ENCODE data around the gene GSAP. TPM values are rescaled to one million over a fixed set of nuclear protein-coding genes. Genes with fewer than 3 reads are reported as not detected.

The GSAP gene
- total and polyA plus RNA-seq, 2 donors (not counting 1 experiment from before 2014, with no cell fraction given), result 4.4 to 21.5 TPM

DNA sequence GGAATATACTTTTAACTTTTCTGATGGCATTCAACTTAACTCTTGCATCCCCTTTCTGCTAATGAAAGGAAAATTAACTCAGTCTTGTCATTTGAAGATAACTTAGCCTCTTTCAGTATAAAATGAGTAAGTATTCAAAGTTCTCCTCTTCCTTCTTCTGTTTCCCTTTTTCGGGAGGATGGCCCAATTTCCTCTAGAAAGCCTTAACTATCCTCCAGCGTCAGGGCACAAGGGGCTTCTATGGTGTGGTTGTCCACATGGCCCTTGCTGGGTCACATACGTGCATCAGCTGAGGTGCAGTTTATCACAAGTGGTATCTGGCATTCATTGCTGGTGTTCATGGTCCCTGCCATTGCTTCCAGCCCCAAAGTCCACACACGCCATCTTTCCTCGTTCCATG is 17.8 kb upstream of the GSAP start:
- H3K9me3 ChIP-seq (ENCODE audit: control insufficient read depth, insufficient read depth, low read depth, low read length), result no peaks in the 10 kb centered on the region
- no peak overlapping the region for H3K9ac ChIP-seq (ENCODE audit: insufficient read depth, low read length)
- no peak overlapping the region for H3K4me3 ChIP-seq (replicated peaks in 1 of 4; ENCODE audit: control extremely low read depth in 1 of 4, insufficient read depth in 1 of 4, low read depth in 3 of 4, low read length in 4 of 4)
- H4K20me1 ChIP-seq (ENCODE audit: control insufficient read depth, extremely low read depth, insufficient read depth, low read length), result no peaks in the 10 kb centered on the region
- no peaks in the 10 kb centered on the region for H3K79me2 ChIP-seq (ENCODE audit: control insufficient read depth, insufficient read depth, low read length)
- H2AFZ ChIP-seq (ENCODE audit: low read length), result no peak overlapping the region
- no peak overlapping the region for H3K27ac ChIP-seq (ENCODE audit: insufficient read depth, low read length)
- no peak overlapping the region for H3K4me2 ChIP-seq (ENCODE audit: extremely low read depth, insufficient read depth, low read length)
- TF ChIP-seq, protein P1, sequence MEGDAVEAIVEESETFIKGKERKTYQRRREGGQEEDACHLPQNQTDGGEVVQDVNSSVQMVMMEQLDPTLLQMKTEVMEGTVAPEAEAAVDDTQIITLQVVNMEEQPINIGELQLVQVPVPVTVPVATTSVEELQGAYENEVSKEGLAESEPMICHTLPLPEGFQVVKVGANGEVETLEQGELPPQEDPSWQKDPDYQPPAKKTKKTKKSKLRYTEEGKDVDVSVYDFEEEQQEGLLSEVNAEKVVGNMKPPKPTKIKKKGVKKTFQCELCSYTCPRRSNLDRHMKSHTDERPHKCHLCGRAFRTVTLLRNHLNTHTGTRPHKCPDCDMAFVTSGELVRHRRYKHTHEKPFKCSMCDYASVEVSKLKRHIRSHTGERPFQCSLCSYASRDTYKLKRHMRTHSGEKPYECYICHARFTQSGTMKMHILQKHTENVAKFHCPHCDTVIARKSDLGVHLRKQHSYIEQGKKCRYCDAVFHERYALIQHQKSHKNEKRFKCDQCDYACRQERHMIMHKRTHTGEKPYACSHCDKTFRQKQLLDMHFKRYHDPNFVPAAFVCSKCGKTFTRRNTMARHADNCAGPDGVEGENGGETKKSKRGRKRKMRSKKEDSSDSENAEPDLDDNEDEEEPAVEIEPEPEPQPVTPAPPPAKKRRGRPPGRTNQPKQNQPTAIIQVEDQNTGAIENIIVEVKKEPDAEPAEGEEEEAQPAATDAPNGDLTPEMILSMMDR (conservative IDR thresholded peaks at IDR 0.05 in 1 of 2, IDR thresholded peaks at IDR 0.05 in 1 of 2; ENCODE audit: low read depth in 1 of 2, low read length in 2 of 2), result no peak
- TF ChIP-seq EZH2 (IDR thresholded peaks at IDR 0.05; ENCODE audit: low read length, missing control alignments), result no peak
- H3K4me1 ChIP-seq (ENCODE audit: control insufficient read depth, extremely low read depth, insufficient read depth, low read length), result no peaks in the 10 kb centered on the region
- no peaks in the 10 kb centered on the region for H3K36me3 ChIP-seq (ENCODE audit: control insufficient read depth, insufficient read depth, low read length)
- H3K27me3 ChIP-seq (ENCODE audit: control insufficient read depth, insufficient read depth, low read length), result no peaks in the 10 kb centered on the region
- no peak for DNase-seq (ENCODE audit: low read depth in 2 of 2)

- no peak overlapping the region for H3K9ac ChIP-seq (ENCODE audit: insufficient read depth, low read length)
- H3K4me1 ChIP-seq (ENCODE audit: control insufficient read depth, extremely low read depth, insufficient read depth, low read length), result peaks cover 10% of the 10 kb centered on the region
- no peak overlapping the region for H2AFZ ChIP-seq (ENCODE audit: low read length)
- H3K4me3 ChIP-seq (replicated peaks in 1 of 4; ENCODE audit: control extremely low read depth in 1 of 4, insufficient read depth in 1 of 4, low read depth in 3 of 4, low read length in 4 of 4), result no peak overlapping the region
- H3K36me3 ChIP-seq (ENCODE audit: control insufficient read depth, insufficient read depth, low read length), result no peaks in the 10 kb centered on the region
- no peak for DNase-seq (ENCODE audit: low read depth in 2 of 2)
- H3K4me2 ChIP-seq (ENCODE audit: extremely low read depth, insufficient read depth, low read length), result no peak overlapping the region
- H3K27ac ChIP-seq (ENCODE audit: insufficient read depth, low read length), result no peak overlapping the region
- TF ChIP-seq, protein P1 (conservative IDR thresholded peaks at IDR 0.05 in 1 of 2, IDR thresholded peaks at IDR 0.05 in 1 of 2; ENCODE audit: low read depth in 1 of 2, low read length in 2 of 2), result no peak
- no peak for TF ChIP-seq EZH2 (IDR thresholded peaks at IDR 0.05; ENCODE audit: low read length, missing control alignments)
- H3K27me3 ChIP-seq (ENCODE audit: control insufficient read depth, insufficient read depth, low read length), result no peaks in the 10 kb centered on the region
- no peaks in the 10 kb centered on the region for H4K20me1 ChIP-seq (ENCODE audit: control insufficient read depth, extremely low read depth, insufficient read depth, low read length)
- no peaks in the 10 kb centered on the region for H3K9me3 ChIP-seq (ENCODE audit: control insufficient read depth, insufficient read depth, low read depth, low read length)
- H3K79me2 ChIP-seq (ENCODE audit: control insufficient read depth, insufficient read depth, low read length), result no peaks in the 10 kb centered on the region
Observed at GRCh38 chr7:77430927-77431326, 14.8 kb upstream of the GSAP start.

DNA sequence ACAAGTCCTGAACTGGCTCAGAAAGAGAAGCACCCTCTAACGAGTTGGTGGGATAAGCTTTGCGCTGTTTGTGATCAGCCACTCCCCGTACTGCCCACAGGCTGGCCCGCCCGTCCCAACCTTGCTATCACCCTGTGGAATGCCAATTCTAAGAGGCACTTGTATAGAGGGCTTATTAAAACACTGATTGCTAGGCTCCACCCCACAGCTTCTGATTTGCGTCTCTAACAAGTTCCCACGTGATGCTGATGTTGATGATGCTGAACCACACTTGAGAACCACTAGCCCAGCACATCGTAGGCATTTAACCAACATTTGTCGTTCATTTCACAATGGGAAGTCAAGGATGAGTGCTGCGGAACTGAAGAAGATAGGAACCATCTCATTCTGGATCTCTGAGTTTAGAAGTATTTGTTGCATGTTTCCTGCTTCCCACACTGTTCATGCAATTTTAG is 12.7 kb upstream of the GSAP start:
- Histone ChIP-seq H4K20me1 (ENCODE audit: control insufficient read depth, extremely low read depth, insufficient read depth, low read length) (no peaks in the 10 kb centered on the region), H3K36me3 (ENCODE audit: control insufficient read depth, insufficient read depth, low read length) (no peaks in the 10 kb centered on the region), H3K9ac (ENCODE audit: insufficient read depth, low read length) (no peak overlapping the region), H3K9me3 (ENCODE audit: control insufficient read depth, insufficient read depth, low read depth, low read length) (no peaks in the 10 kb centered on the region), H3K27me3 (ENCODE audit: control insufficient read depth, insufficient read depth, low read length) (no peaks in the 10 kb centered on the region), H3K4me1 (ENCODE audit: control insufficient read depth, extremely low read depth, insufficient read depth, low read length) (peaks cover 10% of the 10 kb centered on the region), H2AFZ (ENCODE audit: low read length) (no peak overlapping the region), H3K79me2 (ENCODE audit: control insufficient read depth, insufficient read depth, low read length) (no peaks in the 10 kb centered on the region), H3K27ac (ENCODE audit: insufficient read depth, low read length) (no peak overlapping the region), H3K4me3 (replicated peaks in 1 of 4; ENCODE audit: control extremely low read depth in 1 of 4, insufficient read depth in 1 of 4, low read depth in 3 of 4, low read length in 4 of 4) (no peak overlapping the region), H3K4me2 (ENCODE audit: extremely low read depth, insufficient read depth, low read length) (no peak overlapping the region)
- no peak for TF ChIP-seq EZH2 (IDR thresholded peaks at IDR 0.05; ENCODE audit: low read length, missing control alignments)
- TF ChIP-seq, protein P1 (conservative IDR thresholded peaks at IDR 0.05 in 1 of 2, IDR thresholded peaks at IDR 0.05 in 1 of 2; ENCODE audit: low read depth in 1 of 2, low read length in 2 of 2), result no peak
- DNase-seq (ENCODE audit: low read depth in 2 of 2), result no peak

Data from fibroblast of lung (primary cell).